Ammon's horn (tissue), 1 donor: ENCODE results near the gene VRTN.
"Not testable (repeated sequence)": the region's sequence is repeated elsewhere in the genome, so short reads cannot be mapped to it uniquely, and the experiment has no call there.

Experiments
- DNase-seq: peaks from one replicate; pipeline ENCODE4 v3.0.0-alpha.2; 2016; ENCODE audit warnings: low spot score

VRTN gene

GRCh38 chr14:74349757-74350156 is 1.5 kb downstream of the VRTN start:
- no peak for DNase-seq

GRCh38 chr14:74350211-74350927 is 2.1 kb downstream of the VRTN start:
- DNase-seq = no peak

GRCh38 chr14:74350928-74351323 is 2.7 kb downstream of the VRTN start:
- no peak for DNase-seq

GRCh38 chr14:74356892-74357575 is 8.8 kb downstream of the VRTN start:
- no peak for DNase-seq

- no peak for DNase-seq
Observed at GRCh38 chr14:74357585-74357984, 9.3 kb downstream of the VRTN start.

- DNase-seq = no peak
Observed at GRCh38 chr14:74358176-74358829, 10.0 kb downstream of the VRTN start.

- DNase-seq = no peak
Observed at GRCh38 chr14:74360163-74360562, 11.9 kb downstream of the VRTN start.

GRCh38 chr14:74362361-74362915 is 14.2 kb downstream of the VRTN start:
- DNase-seq = peak; percentile 80

- DNase-seq = peak; percentile 41
Observed at GRCh38 chr14:74364271-74364880, 16.1 kb downstream of the VRTN start.

GRCh38 chr14:74368026-74368425 is 19.8 kb downstream of the VRTN start:
- DNase-seq = no peak

GRCh38 chr14:74368441-74368840 is 20.2 kb downstream of the VRTN start:
- no peak for DNase-seq

GRCh38 chr14:74377976-74378690 is 29.9 kb downstream of the VRTN start:
- DNase-seq = no peak

- DNase-seq = no peak
Observed at GRCh38 chr14:74380172-74380571, 31.9 kb downstream of the VRTN start.

- no peak for DNase-seq
Observed at GRCh38 chr14:74380845-74381244, 32.6 kb downstream of the VRTN start.

GRCh38 chr14:74381571-74381970 is 33.3 kb downstream of the VRTN start:
- not testable (repeated sequence) for DNase-seq

GRCh38 chr14:74382231-74382630 is 34.0 kb downstream of the VRTN start:
- no peak for DNase-seq

- DNase-seq = no peak
Observed at GRCh38 chr14:74389980-74390379, 41.7 kb downstream of the VRTN start.

GRCh38 chr14:74390505-74390904 is 42.2 kb downstream of the VRTN start:
- DNase-seq = not testable (repeated sequence)

- DNase-seq = no peak
Observed at GRCh38 chr14:74391479-74391878, 43.2 kb downstream of the VRTN start.

- DNase-seq = no peak
Observed at GRCh38 chr14:74392616-74393570, 44.6 kb downstream of the VRTN start.

GRCh38 chr14:74394549-74394948 is 46.3 kb downstream of the VRTN start:
- no peak for DNase-seq
